Activated gamma-delta T cell (primary cell): ENCODE data around the gene TSC1.

Source experiments
- DNase-seq: peaks from one replicate; lab custom pipeline; 2025; lab: John Stamatoyannopoulos, UW

TSC1 gene

GRCh38 chr9:132937463-132937901 lies 6.9 kb downstream of the TSC1 start:
- DNase-seq: no peak

GRCh38 chr9:132935026-132935425 lies 9.4 kb downstream of the TSC1 start:
- no peak for DNase-seq

GRCh38 chr9:132931178-132931735 lies 13.2 kb downstream of the TSC1 start:
- no peak for DNase-seq

- no peak for DNase-seq
Observed at GRCh38 chr9:132927704-132928103, 16.7 kb downstream of the TSC1 start.

GRCh38 chr9:132923346-132923902 lies 21.0 kb downstream of the TSC1 start:
- no peak for DNase-seq

- no peak for DNase-seq
Observed at GRCh38 chr9:132919614-132920268, 24.7 kb downstream of the TSC1 start.

GRCh38 chr9:132914924-132915323 lies 29.5 kb downstream of the TSC1 start:
- DNase-seq: no peak

- DNase-seq: no peak
Observed at GRCh38 chr9:132912131-132912530, 32.3 kb downstream of the TSC1 start.

GRCh38 chr9:132910376-132910775 lies 34.0 kb downstream of the TSC1 start:
- no peak for DNase-seq

- DNase-seq: no peak
Observed at GRCh38 chr9:132909311-132909710, 35.1 kb downstream of the TSC1 start.

- no peak for DNase-seq
Observed at GRCh38 chr9:132908635-132909034, 35.8 kb downstream of the TSC1 start.

GRCh38 chr9:132905726-132906125 lies 38.7 kb downstream of the TSC1 start:
- no peak for DNase-seq

- DNase-seq: no peak
Observed at GRCh38 chr9:132903574-132904492, 40.6 kb downstream of the TSC1 start.

- DNase-seq: no peak
Observed at GRCh38 chr9:132901858-132902831, 42.3 kb downstream of the TSC1 start.

GRCh38 chr9:132898051-132898450 lies 46.4 kb downstream of the TSC1 start:
- DNase-seq: no peak

GRCh38 chr9:132896906-132897305 lies 47.5 kb downstream of the TSC1 start:
- no peak for DNase-seq

- no peak for DNase-seq
Observed at GRCh38 chr9:132896264-132896663, 48.2 kb downstream of the TSC1 start.

GRCh38 chr9:132894862-132895835 lies 49.3 kb downstream of the TSC1 start:
- no peak for DNase-seq

GRCh38 chr9:132894346-132894745 lies 50.1 kb downstream of the TSC1 start:
- DNase-seq: no peak

GRCh38 chr9:132892400-132892799 lies 52.0 kb downstream of the TSC1 start:
- DNase-seq: no peak
